RWPE2 (cell line): ENCODE measurements around the gene EXOSC9.

Source experiments
- ATAC-seq: fragments of 200-7000 bp; cut with Tn5 transposase; 3 replicates; pipeline ENCODE4 v1.9.1; 2021; ENCODE audit warnings: low read depth
- DNase-seq: peaks from one replicate; pipeline ENCODE4 v3.0.0-alpha.2; 2020; ENCODE audit warnings: low spot score
- H3K27ac ChIP-seq: fragments of 450-650 bp; 2 replicates; pipeline ENCODE4 v1.5.1; 2017; ENCODE audit warnings: mild to moderate bottlenecking; ENCODE audit not compliant: poor library complexity, severe bottlenecking
- H3K27me3 ChIP-seq: fragments of 250-450 bp; sonication (Bioruptor Pico); 2 replicates; pipeline ENCODE4 v1.5.1; 2021; ENCODE audit warnings: mild to moderate bottlenecking, moderate library complexity; ENCODE audit not compliant: insufficient read depth, poor library complexity, severe bottlenecking
- H3K36me3 ChIP-seq: fragments of 250-450 bp; sonication (Bioruptor Pico); 2 replicates; pipeline ENCODE4 v1.5.1; 2020; ENCODE audit warnings: low read depth, mild to moderate bottlenecking, moderate library complexity
- H3K4me1 ChIP-seq: fragments of 250-450 bp; sonication (Bioruptor Pico); 2 replicates; pipeline ENCODE4 v1.5.1; 2021; ENCODE audit warnings: mild to moderate bottlenecking, moderate library complexity; ENCODE audit not compliant: insufficient read depth, poor library complexity, severe bottlenecking
- H3K4me3 ChIP-seq: fragments of 250-450 bp; sonication (Bioruptor Pico); 2 replicates; pipeline ENCODE4 v1.5.1; 2021; ENCODE audit warnings: mild to moderate bottlenecking, moderate library complexity; ENCODE audit not compliant: severe bottlenecking
- H3K9me3 ChIP-seq: fragments of 250-450 bp; sonication (Bioruptor Pico); 2 replicates; pipeline ENCODE4 v1.5.1; 2021; ENCODE audit warnings: mild to moderate bottlenecking, moderate library complexity; ENCODE audit not compliant: severe bottlenecking
- CTCF ChIP-seq: fragments of 450-650 bp; IDR thresholded peaks from one replicate; pipeline ENCODE4 v1.5.1; 2017; ENCODE audit warnings: mild to moderate bottlenecking, moderate library complexity; ENCODE audit not compliant: poor library complexity, severe bottlenecking

Gene EXOSC9

GRCh38 chr4:121788896-121789295, 12.2 kb upstream of the EXOSC9 start:
- Histone ChIP-seq H3K27ac (peak overlapping the region; percentile 74), H3K9me3 (no peaks in the 10 kb centered on the region), H3K27me3 (no peaks in the 10 kb centered on the region), H3K4me1 (peaks cover 28% of the 10 kb centered on the region), H3K4me3 (no peak overlapping the region), H3K36me3 (no peaks in the 10 kb centered on the region)
- TF ChIP-seq CTCF = no peak
- ATAC-seq = no peak
- no peak for DNase-seq

GRCh38 chr4:121789455-121789854, 11.7 kb upstream of the EXOSC9 start:
- no peaks in the 10 kb centered on the region for H3K9me3 ChIP-seq
- DNase-seq (no peak), ATAC-seq (no peak)
- no peak overlapping the region for H3K4me3 ChIP-seq
- H3K27ac ChIP-seq = peak overlapping the region; percentile 74
- H3K36me3 ChIP-seq = no peaks in the 10 kb centered on the region
- no peaks in the 10 kb centered on the region for H3K27me3 ChIP-seq
- no peak for TF ChIP-seq CTCF
- peaks cover 28% of the 10 kb centered on the region for H3K4me1 ChIP-seq

GRCh38 chr4:121789960-121790829, 10.9 kb upstream of the EXOSC9 start:
- no peaks in the 10 kb centered on the region for H3K27me3 ChIP-seq
- H3K4me3 ChIP-seq = no peak overlapping the region
- ATAC-seq (peak; percentile 78), DNase-seq (no peak)
- H3K9me3 ChIP-seq = no peaks in the 10 kb centered on the region
- H3K4me1 ChIP-seq = peaks cover 20% of the 10 kb centered on the region
- H3K27ac ChIP-seq = peak overlapping the region; percentile 74
- H3K36me3 ChIP-seq = no peaks in the 10 kb centered on the region
- no peak for TF ChIP-seq CTCF

GRCh38 chr4:121790976-121791375, 10.1 kb upstream of the EXOSC9 start:
- no peak for ATAC-seq
- no peaks in the 10 kb centered on the region for H3K9me3 ChIP-seq
- TF ChIP-seq CTCF = no peak
- H3K36me3 ChIP-seq = no peaks in the 10 kb centered on the region
- DNase-seq = no peak
- peaks cover 14% of the 10 kb centered on the region for H3K4me1 ChIP-seq
- H3K27ac ChIP-seq = peak overlapping the region; percentile 74
- H3K4me3 ChIP-seq = no peak overlapping the region
- H3K27me3 ChIP-seq = no peaks in the 10 kb centered on the region

GRCh38 chr4:121791481-121791880, 9.6 kb upstream of the EXOSC9 start:
- H3K27ac ChIP-seq = no peak overlapping the region
- DNase-seq (no peak), ATAC-seq (no peak)
- no peaks in the 10 kb centered on the region for H3K9me3 ChIP-seq
- H3K27me3 ChIP-seq = no peaks in the 10 kb centered on the region
- H3K36me3 ChIP-seq = no peaks in the 10 kb centered on the region
- no peak overlapping the region for H3K4me3 ChIP-seq
- TF ChIP-seq CTCF = no peak
- H3K4me1 ChIP-seq = peaks cover 14% of the 10 kb centered on the region
